PFSK-1 (cell line): ENCODE data around the gene FKBP2.

ENCODE experiments used
- POLR2AphosphoS5 ChIP-seq: IDR thresholded peaks from 2 replicates; pipeline ENCODE4 v1.6.1; 2012; ENCODE audit warnings: low read depth, mild to moderate bottlenecking, control low read depth, low read length, moderate library complexity
- TAF1 ChIP-seq: IDR thresholded peaks from 2 replicates; pipeline ENCODE4 v1.6.1; 2012; ENCODE audit warnings: low read length, control low read depth, borderline replicate concordance; ENCODE audit not compliant: insufficient read depth

GRCh38 chr11:64232182-64232966 lies 8.5 kb upstream of the FKBP2 start:
- TF ChIP-seq POLR2AphosphoS5 (no peak), TAF1 (no peak)
